OCI-LY7 (cell line): ENCODE measurements around the gene JAM2.
"Not testable (repeated sequence)": the region's sequence is repeated elsewhere in the genome, so short reads cannot be mapped to it uniquely, and the experiment has no call there.

Experiments
- CTCF ChIP-seq: fragments of 200-600 bp; sonication (generic); conservative IDR thresholded peaks from 2 replicates; pipeline ENCODE4 v1.5.1; 2014; ENCODE audit warnings: mild to moderate bottlenecking, antibody characterized with exemption, low read length, moderate library complexity, mixed read lengths
- EZH2phosphoT487 ChIP-seq: fragments of 200-600 bp; sonication (generic); IDR thresholded peaks from 2 replicates; pipeline ENCODE4 v1.6.1; 2018; ENCODE audit warnings: low read depth, borderline replicate concordance, mild to moderate bottlenecking, mixed run types, antibody characterized with exemption, low read length, moderate library complexity, mixed read lengths

- not testable (repeated sequence) for TF ChIP-seq CTCF, EZH2phosphoT487
Observed at GRCh38 chr21:25625776-25626555, 13.1 kb upstream of the JAM2 start.
